ENCODE results near the gene CDCP1.

DNA sequence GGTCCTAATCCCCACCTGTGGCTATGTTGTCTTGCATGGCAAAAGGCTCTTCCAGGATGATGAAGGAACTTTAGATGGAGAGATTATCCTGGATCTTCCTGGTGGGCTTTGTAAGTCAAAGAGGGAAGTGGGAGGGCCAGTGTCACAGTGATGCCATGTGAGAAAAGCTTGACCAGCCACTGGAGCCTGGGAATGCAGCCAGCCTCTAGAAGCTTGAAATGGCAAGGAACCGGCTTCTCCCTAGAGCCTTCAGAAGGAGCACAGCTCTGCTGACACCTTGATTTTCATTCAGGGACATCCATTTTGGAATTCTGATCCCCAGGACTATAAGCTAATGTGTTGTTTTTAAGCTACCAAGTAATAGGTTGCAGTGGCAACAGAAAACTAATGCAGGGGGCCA lies 61.8 kb downstream of the CDCP1 start:
- TF ChIP-seq POLR2AphosphoS5 (IDR thresholded peaks at IDR 0.05; ENCODE audit: borderline replicate concordance, low read depth, low read length), result no peak
- no peak for TF ChIP-seq EZH2 (IDR thresholded peaks at IDR 0.05)
